Adrenal gland (tissue), 12 donors: ENCODE measurements around the gene WDR13. TPM values are rescaled to one million over a fixed set of nuclear protein-coding genes. Genes with fewer than 3 reads are reported as not detected.

Source experiments
- DNase-seq, 7 donors: peaks; one replicate each; pipeline ENCODE4 v3.0.0-alpha.2; 2019 to 2020
- H3K27ac ChIP-seq, 5 donors: fragments of 200-600 bp; sonication (generic) in 4 of 5; 1 replicate in 3 of 5; 2 replicates in 2 of 5; pipeline versions ENCODE4 v1.5.1 to v1.8.0; 2016 to 2020; ENCODE audit warnings: mild to moderate bottlenecking in 1 of 5
- H3K27me3 ChIP-seq: fragments of 200-600 bp; 2 replicates; pipeline ENCODE4 v1.8.0; 2021
- H3K36me3 ChIP-seq, 2 donors: fragments of 200-600 bp; replicated peaks in 1 of 2; 1 replicate in 1 of 2; 2 replicates in 1 of 2; pipeline versions ENCODE4 v1.5.1 to v1.8.0; 2018 to 2022
- H3K4me1 ChIP-seq, 2 donors: fragments of 200-600 bp; replicated peaks in 1 of 2; 1 replicate in 1 of 2; 2 replicates in 1 of 2; pipeline versions ENCODE4 v1.5.1 to v1.8.0; 2018 to 2021
- H3K4me3 ChIP-seq, 4 donors: fragments of 200-600 bp; sonication (generic) in 3 of 4; one replicate each; pipeline ENCODE4 v1.5.1; 2016 to 2018
- H3K9me3 ChIP-seq, 3 donors: fragments of 200-600 bp; sonication (generic) in 1 of 3; replicated peaks in 1 of 3; 1 replicate in 2 of 3; 2 replicates in 1 of 3; pipeline versions ENCODE4 v1.5.1 to v1.8.0; 2016 to 2021
- POLR2A ChIP-seq, 2 donors: fragments of 450-650 bp; IDR thresholded peaks; one replicate each; pipeline ENCODE4 v1.6.1; 2017; ENCODE audit warnings: antibody characterized with exemption in 2 of 2, mild to moderate bottlenecking in 2 of 2, moderate library complexity in 1 of 2
- WGBS, 4 donors: extraction: QIAGEN DNeasy Blood & Tissue Kit in 2 of 4; methylation state at CpG; one replicate each; pipeline versions ENCODE4 v1.1.5 to v1.1.7; 2013 to 2017; 5-methylcytosine and 5-hydroxymethylcytosine counted together
- intact Hi-C, 2 donors: fragments of 100-400 bp; cut with DNase I; formaldehyde crosslinking; loops; one replicate each; pipeline versions ENCODE4 v1.14.1 to v1.15.0; 2022 to 2023
- polyA plus RNA-seq, 3 donors: library from polyadenylated mRNA; stranded (reverse); fragments of 200-250 nt in 2 of 3; fragments of 350-450 nt in 1 of 3; fragmentation: Illumina TruSeq in 1 of 3; extraction: RNeasy Lipid Tissue Mini Kit (QIAGEN cat#74804) in 1 of 3; gene quantifications; one replicate each; pipeline ENCODE4 v1.2.3, GENCODE V29; 2013 to 2014
- total RNA-seq, 9 donors: library from RNA; depleted of rRNA in 4 of 9; stranded (reverse); fragments of >200 nt in 4 of 9; fragments of 120-200 nt in 1 of 9; fragmentation: NEBNext Ultra II Directional in 1 of 9; extraction: Animal tissue kit (Norgen Biotek cat#: 25700) in 1 of 9; gene quantifications; one replicate each; pipeline versions ENCODE4 v1.1.0 to v1.2.4, GENCODE V29; 2013 to 2023
- TF ChIP-seq, protein P1 (sequence below), 6 experiments: fragments of 450-650 bp in 4 of 6; fragments of 200-600 bp in 2 of 6; sonication (generic) in 1 of 6; IDR thresholded peaks; 1 replicate in 5 of 6; 2 replicates in 1 of 6; pipeline versions ENCODE4 v1.5.1 to v1.8.0; 2016 to 2021; ENCODE audit warnings: antibody characterized with exemption in 6 of 6, mild to moderate bottlenecking in 2 of 6, moderate library complexity in 1 of 6
- donor health status: healthy with polysubstance abuse.
- donor health status: Bipolar disorder and iron deficiency.
- donor health status: DM: yes; HTN: yes; CAD: no.
- donor health status: DM: no; HTN: no; CAD: no.
- donor health status: DM: no; HTN: no; CAD: no.
- donor health status: DM: yes; HTN: yes; CAD: no.

Gene WDR13
- total and polyA plus RNA-seq, 12 donors = 53.5 to 677 (median 171) TPM

GRCh38 chrX:48589482-48590162 is 7.7 kb upstream of the WDR13 start:
- peak overlapping the region in 2 of 5 donors; percentile 10 to 73 for H3K27ac ChIP-seq

DNA sequence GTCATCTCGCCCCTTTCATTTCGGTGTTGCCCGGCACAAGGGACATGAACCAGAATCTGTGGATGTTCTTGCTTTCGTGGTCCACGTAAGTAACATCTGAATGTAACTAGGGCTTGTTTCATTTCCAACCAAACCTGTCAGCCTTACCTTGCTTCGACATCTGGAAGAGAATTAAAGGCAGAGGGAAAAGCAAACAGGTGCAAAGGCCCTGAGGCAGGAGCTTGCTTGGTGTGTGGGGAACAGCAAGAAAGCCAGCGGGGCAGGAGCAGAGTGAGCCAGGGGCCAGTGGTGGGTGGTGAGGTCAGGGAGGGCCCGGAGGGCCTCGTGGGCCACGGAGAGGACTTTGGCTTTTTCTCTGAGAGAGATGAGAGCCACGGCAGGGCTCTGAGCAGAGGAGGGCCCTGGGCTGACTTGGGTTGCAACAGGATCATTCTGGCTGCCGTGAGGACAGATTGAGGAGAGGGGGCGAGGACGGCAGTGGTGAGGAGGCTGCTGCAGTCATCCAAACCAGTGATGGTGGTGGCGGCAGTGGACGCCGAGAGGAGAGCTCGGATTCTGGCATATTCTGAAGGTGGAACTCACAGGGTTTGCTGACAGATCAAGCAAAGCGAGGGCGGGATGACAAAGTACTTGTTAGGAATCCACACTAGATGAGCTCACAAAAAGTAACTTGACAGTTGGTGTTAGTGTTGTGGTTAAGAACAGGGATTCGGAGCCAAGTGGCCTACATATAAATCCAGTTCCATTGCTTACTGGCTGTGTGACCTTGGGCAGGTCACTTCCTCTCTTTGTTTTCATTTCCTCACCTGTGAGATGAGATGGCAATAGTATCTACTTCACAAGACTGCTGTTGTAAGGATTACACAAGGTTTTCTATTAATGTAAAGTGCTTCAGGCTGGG is 6.8 kb upstream of the WDR13 start:
- intact Hi-C loops = no loop called here
- Histone ChIP-seq H3K36me3 (no peaks in the 10 kb centered on the region), H3K4me1 (no peaks in the 10 kb centered on the region), H3K27ac (peak overlapping the region in 4 of 5 donors; percentile 20 to 88 (median 56)), H3K9me3 (no peaks in the 10 kb centered on the region), H3K4me3 (no peak overlapping the region), H3K27me3 (no peaks in the 10 kb centered on the region)
- 86 to 90% (median 88%) methylated on average over 11 to 21 of the region's 21 CpGs for WGBS, 4 donors
- DNase-seq = no peak
- TF ChIP-seq, protein P1, sequence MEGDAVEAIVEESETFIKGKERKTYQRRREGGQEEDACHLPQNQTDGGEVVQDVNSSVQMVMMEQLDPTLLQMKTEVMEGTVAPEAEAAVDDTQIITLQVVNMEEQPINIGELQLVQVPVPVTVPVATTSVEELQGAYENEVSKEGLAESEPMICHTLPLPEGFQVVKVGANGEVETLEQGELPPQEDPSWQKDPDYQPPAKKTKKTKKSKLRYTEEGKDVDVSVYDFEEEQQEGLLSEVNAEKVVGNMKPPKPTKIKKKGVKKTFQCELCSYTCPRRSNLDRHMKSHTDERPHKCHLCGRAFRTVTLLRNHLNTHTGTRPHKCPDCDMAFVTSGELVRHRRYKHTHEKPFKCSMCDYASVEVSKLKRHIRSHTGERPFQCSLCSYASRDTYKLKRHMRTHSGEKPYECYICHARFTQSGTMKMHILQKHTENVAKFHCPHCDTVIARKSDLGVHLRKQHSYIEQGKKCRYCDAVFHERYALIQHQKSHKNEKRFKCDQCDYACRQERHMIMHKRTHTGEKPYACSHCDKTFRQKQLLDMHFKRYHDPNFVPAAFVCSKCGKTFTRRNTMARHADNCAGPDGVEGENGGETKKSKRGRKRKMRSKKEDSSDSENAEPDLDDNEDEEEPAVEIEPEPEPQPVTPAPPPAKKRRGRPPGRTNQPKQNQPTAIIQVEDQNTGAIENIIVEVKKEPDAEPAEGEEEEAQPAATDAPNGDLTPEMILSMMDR (IDR thresholded peaks at IDR 0.05) = no peak
- TF ChIP-seq POLR2A (IDR thresholded peaks at IDR 0.05) = no peak

More at GRCh38 chrX:48589482-48590162, 7.7 kb upstream of the WDR13 start:
- Histone ChIP-seq H3K4me1 (no peaks in the 10 kb centered on the region), H3K36me3 (no peaks in the 10 kb centered on the region), H3K9me3 (no peaks in the 10 kb centered on the region), H3K4me3 (no peak overlapping the region), H3K27me3 (no peaks in the 10 kb centered on the region)
- intact Hi-C loops = no loop called here
- WGBS, 4 donors = 74 to 84% (median 80%) methylated on average over 5 to 13 of the region's 13 CpGs
- no peak for DNase-seq
- no peak for TF ChIP-seq POLR2A (IDR thresholded peaks at IDR 0.05)
- TF ChIP-seq, protein P1 (IDR thresholded peaks at IDR 0.05) = no peak

GRCh38 chrX:48591255-48591791 is 6.0 kb upstream of the WDR13 start:
- Histone ChIP-seq H3K4me1 (no peaks in the 10 kb centered on the region), H3K9me3 (no peaks in the 10 kb centered on the region), H3K27me3 (no peaks in the 10 kb centered on the region), H3K27ac (peak overlapping the region in 4 of 5 donors; percentile 20 to 88 (median 67)), H3K4me3 (no peak overlapping the region), H3K36me3 (no peaks in the 10 kb centered on the region)
- peak in 6 of 7 donors; percentile 57 to 88 (median 79) for DNase-seq
- TF ChIP-seq POLR2A (IDR thresholded peaks at IDR 0.05) = peak in 1 of 2 donors; percentile 17
- TF ChIP-seq, protein P1 (IDR thresholded peaks at IDR 0.05) = peak in 4 of 6 experiments; percentile 21 to 39 (median 34)
- 20 to 50% (median 37%) methylated on average over 9 of the region's 9 CpGs for WGBS, 4 donors
- intact Hi-C loops = no loop called here

DNA sequence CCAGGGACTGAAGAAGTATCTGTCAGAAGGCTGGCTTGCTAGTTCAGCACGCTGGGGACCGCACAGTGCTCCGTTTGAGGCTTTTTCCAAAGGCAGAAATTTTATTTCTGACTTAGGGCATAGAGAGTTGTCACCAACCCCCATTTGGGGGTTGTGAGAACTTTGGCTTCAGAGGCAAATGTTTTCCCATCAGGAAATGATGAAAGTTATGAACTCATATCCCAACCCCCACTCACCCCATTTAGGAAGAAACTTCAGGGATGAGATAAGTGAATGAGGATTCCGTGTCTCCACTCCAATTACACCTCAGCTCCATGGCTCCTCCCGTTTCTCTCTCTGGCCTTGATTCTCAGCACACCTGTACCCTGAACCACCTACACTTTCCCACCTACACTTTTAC is 4.3 kb upstream of the WDR13 start:
- WGBS, 4 donors = 69 to 85% (median 79%) methylated on average over 4 to 5 of the region's 5 CpGs
- H3K9me3 ChIP-seq = no peaks in the 10 kb centered on the region
- no peaks in the 10 kb centered on the region for H3K36me3 ChIP-seq
- no peaks in the 10 kb centered on the region for H3K27me3 ChIP-seq
- DNase-seq = no peak
- peak overlapping the region in 1 of 5 donors; percentile 73 for H3K27ac ChIP-seq
- intact Hi-C loops = no loop called here
- TF ChIP-seq POLR2A (IDR thresholded peaks at IDR 0.05) = no peak
- TF ChIP-seq, protein P1 (IDR thresholded peaks at IDR 0.05) = no peak
- no peaks in the 10 kb centered on the region for H3K4me1 ChIP-seq
- H3K4me3 ChIP-seq = no peak overlapping the region
